GM21360 (cell line): ENCODE data around the gene FADS3.

Experiments
- ATAC-seq: cut with Tn5 transposase; IDR thresholded peaks from one replicate; pipeline ENCODE4 v1.9.1; 2021; ENCODE audit warnings: mild to moderate bottlenecking, moderate library complexity; ENCODE audit not compliant: unreplicated experiment

FADS3 gene

DNA sequence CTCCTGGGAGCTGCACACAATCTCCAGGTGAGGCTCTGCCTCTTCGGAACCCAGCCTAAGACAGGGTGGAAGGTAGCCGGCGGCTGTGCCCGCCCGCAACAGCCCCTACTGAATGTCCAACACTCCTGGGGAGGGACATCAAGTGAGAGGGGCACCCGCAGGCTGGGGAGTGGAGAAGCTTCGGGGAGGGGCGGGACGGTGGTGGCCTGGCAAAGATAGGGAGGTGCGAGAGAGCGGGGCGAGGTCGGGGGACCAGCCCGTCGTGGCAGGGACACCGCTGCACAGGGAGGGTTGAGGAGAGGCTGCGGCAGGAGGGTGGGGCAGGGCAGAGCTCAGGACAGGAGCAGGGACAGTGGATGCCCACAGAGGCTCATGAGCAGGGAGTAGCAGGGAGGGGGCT is 8.9 kb upstream of the FADS3 start:
- no peak for ATAC-seq

DNA sequence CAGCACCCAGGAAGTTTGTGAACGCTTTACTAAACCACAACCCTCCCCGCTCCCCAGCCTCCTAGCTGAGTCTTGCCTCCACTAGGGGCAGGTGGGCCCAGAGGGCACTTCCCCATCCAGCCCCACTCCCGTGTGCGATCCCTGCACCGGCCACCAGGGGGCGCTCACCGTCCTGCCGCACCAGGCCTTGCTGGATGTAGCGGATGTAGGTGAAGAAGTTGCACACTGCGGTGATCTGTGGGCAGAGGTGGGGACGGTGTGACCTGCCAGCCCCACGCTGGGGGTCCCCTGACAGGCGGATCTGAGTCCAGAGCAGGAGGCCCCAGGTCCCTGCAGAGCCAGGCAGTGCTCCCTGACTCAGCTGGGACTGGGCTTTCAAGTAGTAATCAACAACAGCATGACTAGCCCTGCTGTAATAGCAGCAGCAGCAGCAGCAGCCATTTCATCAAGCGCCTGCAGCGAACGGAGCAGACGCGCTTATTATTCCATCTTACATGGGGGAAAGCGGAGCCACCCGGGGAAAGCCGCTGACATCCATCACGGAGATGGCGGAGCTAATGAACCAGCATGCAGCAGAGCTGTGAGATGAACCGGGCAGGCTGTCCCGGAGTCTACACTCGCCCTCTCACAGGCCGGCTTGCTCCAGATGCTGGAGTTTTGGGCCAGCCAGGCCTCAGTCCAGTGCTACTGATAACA is 7.9 kb upstream of the FADS3 start:
- ATAC-seq: peak; percentile 67

DNA sequence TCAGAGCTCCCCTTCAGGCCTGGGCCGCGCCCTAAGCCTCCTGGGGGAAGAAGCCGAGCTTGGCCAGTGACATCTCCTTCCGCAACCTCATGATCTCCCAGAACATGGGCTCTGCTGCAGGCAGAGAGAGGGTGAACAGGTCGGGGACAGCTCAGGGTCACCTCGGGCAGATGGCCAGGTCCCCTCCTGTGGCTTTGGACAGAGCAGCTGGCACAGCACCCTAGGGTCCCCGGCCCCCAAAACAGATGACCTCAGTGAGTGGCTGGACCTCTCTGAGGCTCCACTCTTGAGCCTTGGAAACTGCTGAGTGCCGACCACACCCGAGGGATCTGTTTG is 6.9 kb upstream of the FADS3 start:
- ATAC-seq: no peak

DNA sequence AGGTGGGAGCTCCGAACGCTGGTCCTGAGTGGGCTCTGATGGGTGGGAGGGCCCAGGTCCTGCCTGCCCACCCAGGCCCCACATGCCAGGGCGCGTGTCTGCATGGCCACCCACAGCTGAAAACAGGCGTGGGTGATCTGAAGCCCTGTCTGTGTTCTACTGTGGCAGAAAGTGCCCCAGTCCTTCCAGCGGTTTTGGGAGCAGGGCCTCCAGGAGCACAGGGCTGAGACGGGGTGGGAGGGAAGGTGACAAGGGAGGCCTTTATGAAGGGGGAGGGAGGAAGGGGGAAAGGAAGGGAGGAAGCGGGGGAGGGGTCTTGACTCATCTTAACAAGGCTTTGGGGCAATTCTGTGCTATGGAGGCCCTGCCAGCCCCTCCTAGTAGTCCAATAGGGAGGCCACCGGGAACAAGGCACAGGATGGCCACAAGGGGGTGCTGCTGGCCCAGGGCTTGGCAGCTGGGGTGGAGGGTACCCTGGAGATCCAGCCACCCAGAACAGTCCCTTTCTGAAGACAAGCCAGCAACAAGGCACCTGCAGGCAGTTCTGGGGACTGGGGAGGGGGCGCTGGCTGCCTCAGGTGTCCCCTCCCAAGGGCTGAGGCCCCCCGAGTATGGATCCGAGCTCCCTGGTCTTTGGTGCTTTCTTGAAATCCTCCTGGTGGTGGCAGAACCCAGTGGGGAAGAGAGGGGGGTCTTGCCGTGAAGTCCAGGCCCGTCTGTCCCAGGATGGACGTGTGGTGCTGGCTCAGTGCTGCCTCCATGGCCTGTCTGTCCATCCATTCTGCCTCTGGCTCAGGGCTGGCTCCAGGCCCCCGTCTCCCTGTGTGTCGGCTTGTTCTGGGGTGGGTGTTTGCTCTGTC is 6.3 kb upstream of the FADS3 start:
- no peak for ATAC-seq

DNA sequence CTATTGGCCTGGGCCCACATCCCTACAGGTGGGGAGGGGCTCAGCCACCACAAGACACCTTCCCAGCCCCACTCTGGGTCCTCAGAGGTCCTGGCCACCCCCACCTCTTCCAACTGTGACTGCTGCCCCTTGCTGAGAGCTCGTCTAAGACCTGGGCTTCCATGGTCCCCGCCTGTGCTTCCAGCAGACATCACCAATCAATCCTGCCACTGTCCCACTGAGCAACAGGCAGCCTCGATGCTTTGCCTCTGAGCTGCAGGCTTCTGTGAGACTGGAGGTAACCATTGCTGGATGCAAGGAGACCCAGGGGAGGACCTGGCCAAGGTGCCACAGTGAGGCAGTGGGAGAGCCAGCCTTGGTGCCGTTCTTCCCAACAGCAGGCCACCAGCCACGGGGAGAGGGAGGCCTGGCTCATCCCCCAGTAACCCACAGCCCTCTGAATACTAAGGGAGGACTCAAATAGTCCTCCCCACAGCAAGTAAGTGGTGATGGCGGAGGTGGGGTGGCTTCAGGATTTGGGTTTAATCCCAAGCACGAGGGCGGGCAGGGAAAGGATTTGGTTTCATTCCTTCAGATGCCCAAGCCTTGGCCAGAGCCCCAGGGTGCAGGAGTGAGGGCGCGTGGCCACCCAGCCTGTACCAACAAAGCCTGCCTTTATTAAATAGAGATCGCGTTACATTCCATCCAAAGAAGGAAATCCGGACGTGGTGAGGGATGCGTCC is 5.5 kb upstream of the FADS3 start:
- ATAC-seq: no peak

DNA sequence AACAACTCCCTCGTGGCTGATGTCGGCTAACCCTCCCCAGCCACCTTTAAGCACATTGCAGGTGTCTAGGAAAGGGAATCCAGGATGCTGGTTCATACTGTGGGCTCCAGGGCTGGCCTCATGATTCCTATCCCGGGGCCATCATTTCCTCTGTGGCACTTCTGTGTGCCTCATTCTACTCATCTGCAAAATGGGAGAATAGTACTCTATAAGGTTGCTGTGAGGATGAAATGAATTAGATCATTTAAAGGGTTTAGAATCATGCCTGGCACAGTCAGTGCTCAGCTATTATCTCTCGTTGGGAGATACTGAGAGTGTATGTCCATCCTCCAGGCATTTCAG is 4.3 kb upstream of the FADS3 start:
- ATAC-seq: no peak

DNA sequence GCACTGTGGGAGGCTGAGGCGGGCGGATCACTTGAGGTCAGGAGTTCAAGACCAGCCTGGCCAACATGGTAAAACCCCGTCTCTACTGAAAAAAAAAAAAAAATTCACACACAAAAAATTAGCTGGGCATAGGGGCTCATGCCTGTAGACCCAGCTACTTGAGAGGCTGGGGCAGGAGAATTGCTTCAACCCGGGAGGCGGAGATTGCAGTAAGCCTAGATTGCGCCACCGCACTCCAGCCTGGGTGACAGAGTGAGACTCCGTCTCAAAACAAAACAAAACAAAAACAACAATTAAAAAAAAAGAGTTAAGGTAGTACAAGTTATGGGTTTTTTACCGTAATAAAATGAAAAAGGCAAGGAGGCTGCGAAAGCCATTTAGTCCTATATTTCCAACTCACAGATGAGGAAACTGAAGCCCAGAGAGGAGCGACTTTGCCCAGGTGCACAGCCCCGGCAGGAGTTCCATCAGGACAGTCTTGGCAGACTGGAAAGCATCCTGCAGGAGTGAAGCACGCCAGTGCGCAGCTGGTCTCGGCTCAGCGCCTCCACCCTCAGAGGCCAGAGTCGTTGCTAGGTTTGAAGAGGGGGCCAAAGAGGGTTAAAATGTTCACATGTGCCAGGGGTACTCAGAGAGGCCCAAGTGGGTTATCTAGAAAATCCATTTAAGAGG is 3.8 kb upstream of the FADS3 start:
- no peak for ATAC-seq

DNA sequence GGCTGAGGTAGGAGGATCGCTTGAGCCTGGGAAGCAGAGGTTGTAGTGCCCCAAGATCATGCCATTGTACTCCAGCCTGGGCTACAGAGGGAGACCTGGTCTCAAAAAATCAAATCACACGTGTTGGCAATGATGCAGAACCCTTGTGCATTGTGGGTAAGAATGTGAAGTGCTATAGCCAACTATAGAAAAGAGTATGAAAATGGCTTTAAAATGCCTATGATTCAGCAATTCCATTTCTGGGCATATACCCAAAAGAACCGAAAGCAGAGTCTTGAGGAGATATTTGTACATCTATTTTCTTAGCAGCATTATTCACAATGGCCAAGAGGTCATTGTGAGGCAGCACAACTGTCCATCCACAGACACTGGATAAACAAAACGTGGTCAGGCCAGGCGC is 2.6 kb upstream of the FADS3 start:
- ATAC-seq: no peak

DNA sequence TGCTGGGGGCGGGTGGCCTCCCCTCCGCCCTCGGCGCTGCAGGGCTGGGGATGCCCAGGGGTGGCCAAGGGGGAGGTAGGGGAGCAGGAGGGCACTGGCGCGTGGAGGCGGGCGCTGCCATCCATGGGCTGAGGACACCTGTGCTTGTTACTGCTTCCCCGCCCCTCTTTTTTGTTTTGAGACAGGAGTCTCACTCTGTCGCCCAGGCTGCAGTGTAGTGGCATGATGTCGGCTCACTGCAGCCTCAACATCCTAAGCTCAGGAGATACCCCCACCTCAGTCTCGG is 683 bp upstream of the FADS3 start:
- ATAC-seq: peak; percentile 29

DNA sequence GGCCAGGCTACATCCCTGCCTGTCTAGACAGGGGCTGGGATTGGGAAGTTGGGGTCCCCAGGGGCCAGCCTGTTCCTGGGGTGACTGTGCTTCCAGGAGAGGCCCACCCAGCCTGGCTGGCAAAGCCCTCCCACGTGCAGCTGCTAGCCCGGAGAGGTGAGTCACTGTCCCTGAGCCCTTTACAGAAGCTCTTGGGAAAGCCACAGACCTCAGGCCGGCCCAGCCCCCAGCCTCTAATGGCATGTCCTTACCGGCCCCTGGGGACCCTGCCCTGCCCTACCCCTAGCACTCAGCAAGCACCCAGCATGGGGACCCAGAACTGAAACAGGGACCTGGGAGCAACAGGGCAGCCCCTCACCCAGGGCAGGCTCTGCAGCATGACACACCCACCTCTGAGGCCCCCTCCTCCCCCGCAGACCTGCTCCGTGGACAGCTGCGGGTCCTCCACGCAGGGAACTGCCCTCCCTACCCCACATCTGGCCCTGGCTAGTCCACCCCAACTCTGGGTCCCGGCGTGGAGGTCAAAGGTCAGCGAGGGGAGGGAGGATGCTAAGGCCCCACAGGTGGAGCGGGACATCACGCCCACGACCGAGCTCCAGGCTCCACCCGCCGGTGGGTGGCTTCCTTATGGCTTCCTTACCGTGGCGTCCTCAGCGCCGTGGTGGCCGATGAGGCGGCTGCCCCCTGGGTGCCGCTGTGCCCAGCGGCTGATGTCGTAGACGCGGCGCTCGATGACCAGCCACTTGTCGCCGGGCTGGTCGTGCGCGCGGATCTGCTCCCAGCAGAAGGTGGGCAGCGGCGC is 615 bp downstream of the FADS3 start:
- peak; percentile 23 for ATAC-seq

DNA sequence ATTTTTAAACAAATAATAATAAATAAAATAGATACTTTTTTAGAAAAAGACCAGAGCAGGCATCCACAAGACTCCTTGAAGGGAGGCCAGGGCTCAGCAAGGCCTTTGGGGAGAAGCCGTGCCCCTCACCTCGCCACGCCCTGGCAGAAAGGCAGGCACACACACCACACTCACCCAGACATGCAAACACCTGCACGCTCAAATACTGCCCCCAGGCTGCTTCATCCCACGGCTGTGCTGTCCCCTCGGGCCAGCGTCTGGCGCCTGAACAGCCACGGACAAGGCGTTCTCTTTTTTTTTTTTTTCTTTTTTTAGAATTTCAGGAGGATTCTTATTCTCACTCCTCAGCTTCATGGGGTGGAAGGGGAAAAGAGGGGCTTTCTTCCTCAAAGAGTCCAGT is 1.5 kb downstream of the FADS3 start:
- no peak for ATAC-seq

DNA sequence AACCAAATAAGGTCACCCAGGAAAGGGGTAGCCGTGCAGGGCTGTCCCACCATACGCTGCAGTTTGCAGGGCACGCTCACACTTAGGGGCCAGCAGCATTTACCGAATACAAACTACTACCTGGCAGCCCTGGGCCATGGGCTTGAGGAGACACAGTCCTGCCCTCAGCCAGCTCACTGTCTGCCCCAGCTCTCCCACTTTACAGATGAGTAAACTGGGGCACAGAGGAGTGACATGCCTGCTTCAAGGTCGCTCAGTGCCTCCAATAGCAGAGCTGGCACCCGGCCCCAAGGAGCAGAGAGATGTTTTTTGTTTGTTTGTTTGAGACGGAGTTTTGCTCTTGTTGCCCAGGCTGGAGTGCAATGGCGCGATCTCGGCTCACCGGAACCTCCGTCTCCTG is 2.8 kb downstream of the FADS3 start:
- ATAC-seq: no peak

DNA sequence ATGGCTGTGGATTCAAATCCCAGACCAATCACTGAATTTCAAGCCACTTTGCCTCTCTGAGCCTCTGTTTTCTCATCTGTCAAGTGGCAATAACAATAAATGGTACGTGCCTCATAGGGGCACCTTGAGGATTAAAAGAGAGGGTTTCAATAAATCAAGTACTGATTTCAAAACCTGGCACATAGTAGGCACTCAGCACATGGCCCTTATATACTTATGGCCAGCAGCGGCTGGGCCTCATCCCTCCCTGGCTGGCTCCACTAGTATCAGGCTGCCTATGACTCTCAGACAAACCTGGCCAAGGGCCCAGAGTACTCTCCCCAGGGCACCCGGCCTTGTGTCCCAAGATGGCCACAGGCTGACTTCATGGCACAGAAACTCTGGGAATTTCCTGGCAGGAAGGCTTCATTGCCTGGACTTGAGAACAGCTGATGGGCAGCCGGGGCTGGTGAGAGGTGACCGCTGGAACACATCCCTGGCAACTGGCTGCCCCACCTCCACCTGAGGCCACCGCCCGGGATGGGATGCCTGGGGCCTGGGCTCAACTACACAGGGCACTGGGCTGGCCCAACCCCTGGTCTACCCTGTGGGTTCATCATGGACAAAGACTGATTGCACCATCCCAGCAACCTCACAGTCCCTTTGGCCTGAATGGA is 3.4 kb downstream of the FADS3 start:
- ATAC-seq: no peak

DNA sequence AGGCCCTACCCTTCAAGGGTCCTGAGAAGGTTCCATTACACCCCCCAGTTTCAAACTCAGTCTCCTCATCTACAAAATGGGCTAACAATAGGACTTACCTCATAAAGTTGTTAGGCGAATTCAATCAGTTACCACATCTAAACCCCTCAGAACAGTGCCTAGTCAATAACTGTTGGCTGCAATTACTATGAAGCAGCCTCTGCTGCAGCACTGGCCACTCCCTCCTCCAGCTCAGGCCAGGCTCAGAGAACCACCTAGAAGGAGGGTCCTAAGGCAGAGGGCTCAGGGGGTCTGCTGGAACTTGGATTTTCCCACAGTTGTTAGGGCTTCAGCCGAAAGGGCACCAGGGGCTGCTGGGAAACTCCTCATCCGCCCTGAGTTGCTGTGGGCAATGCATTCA is 4.7 kb downstream of the FADS3 start:
- no peak for ATAC-seq

DNA sequence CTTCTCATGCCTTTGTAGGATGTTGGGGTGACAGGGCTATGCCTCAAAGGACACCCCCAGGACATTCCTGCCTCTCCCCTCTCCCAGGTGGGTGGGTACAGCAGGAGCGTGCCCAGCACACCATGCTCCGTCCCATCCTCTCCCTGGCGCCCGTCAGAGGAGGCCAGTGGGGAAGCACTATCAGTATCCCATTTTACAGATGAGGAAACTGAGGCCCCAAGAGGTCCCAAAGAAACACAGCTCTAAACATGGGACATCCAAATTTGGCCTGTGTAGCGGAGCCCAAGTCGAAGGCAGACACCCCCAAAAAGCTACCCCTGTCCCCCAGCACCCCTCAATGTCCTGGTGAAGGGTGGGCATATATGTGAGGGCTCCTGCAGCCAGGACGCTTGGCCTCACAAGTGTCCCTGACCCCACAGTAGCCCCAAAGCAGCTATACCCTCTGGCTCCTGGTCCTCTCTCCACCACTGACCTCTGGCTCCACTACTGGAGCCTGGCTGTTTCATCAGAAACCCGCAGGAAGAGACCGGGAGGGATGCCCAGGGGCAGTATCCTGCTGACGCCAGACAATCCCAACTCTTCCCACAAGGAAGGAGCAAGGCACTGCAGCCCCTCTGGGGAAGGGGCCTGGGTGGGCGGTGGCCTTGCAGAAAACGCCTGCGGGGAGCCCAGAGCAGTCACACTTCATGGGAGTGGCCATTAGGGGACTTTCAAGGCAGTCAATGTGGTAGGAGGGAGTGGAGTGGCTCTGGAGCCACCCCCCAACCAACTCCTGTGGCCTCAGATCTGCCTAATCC is 5.4 kb downstream of the FADS3 start:
- no peak for ATAC-seq

DNA sequence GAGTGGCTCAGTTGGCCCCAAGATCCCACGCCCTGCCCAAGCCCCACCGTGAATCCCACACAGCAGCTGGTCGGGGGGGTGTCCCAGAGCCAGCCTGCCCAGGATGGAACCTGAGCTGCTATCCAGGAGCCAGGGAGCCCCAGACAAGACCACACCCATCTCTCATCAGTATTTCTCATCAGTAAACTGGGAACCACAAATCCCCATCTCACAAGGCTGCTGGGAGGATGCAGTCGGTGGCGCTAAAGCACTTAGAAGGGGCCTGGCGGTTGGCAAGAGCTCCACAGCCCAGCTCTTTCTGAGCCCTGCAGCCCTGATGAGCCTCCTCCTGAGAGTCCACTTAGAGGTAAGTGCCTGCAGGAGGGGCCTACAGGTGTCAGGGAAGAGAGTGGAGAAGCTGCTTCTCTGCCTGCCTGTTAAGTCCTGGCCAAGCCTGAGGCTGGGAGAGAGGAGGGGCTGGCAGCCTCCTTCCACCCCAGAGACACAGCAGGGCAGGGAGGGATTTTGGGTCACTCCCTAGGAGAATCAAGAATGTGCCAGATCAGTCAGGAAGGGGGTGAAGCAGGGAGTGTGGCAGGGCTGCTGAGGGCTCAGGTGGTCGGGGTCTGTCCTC is 6.1 kb downstream of the FADS3 start:
- ATAC-seq: no peak

DNA sequence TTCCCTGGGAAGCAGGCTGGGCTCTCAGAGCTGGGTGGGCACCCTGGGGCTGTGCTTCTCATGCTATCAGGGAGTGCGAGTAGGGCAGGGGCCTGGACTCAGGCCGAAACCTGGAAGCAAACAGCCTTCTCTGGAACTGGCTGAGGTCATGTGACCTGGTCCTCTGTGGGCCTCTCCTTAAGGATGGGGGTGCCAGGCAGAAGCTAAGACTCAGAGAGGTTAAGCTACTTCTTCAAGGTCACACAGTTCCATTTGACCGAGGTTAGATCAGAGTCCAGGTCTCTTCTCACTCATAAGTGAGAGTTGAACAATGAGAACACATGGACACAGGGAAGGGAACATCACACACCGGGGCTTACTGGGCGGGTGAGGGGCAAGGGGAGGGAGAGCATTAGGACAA is 7.4 kb downstream of the FADS3 start:
- ATAC-seq: no peak

DNA sequence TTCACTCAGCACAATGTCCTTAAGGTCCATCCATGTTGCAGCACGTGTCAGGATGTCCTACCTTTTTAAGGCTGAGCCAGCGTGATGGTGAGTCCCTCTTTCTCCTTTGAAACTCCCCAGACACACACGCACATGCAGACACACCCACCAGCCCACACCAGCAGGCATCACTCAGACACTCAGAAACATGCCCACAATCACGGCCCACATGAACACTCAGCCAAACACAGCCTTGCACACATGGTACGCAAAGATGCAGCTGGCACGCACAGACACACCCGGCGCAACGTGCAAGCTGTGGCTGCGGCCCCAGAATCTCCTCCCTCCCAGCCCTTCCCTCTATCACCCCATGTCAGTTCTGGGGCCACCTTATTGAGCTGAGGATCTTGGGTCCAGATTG is 8.0 kb downstream of the FADS3 start:
- no peak for ATAC-seq

DNA sequence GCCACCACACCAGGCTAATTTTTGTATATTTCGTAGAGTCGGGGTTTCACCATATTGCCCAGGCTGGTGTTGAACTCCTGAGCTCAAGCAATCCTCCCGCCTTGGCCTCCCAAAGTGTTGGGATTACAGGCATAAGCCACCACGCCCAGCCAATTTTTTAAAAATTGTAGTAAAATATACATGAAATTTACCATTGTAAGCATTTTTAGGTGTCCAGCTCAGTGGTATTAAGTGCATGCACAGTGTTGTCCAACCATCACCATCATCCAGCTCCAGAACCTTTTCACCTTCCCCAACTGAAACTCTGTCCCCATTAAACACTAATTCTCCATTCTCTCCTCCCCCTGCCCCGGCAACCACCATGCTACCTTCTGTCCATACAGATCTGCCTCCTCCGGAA is 8.5 kb downstream of the FADS3 start:
- ATAC-seq: no peak
